Ramos (cell line): ENCODE data around the gene FCMR.

Experiments used
- in situ Hi-C: fragments of 300-500 bp; cut with MboI; formaldehyde crosslinking; loops from one replicate; pipeline ENCODE4 v1.14.3; 2022; ENCODE audit warnings: low sequenced_read_pairs; ENCODE audit not compliant: unreplicated experiment

Gene FCMR

GRCh38 chr1:206904423-206905142 is 17.2 kb downstream of the FCMR start:
- in situ Hi-C loops: no loop called here

GRCh38 chr1:206903687-206904086 is 18.1 kb downstream of the FCMR start:
- in situ Hi-C loops: no loop called here

GRCh38 chr1:206902702-206903101 is 19.0 kb downstream of the FCMR start:
- in situ Hi-C loops: no loop called here

DNA sequence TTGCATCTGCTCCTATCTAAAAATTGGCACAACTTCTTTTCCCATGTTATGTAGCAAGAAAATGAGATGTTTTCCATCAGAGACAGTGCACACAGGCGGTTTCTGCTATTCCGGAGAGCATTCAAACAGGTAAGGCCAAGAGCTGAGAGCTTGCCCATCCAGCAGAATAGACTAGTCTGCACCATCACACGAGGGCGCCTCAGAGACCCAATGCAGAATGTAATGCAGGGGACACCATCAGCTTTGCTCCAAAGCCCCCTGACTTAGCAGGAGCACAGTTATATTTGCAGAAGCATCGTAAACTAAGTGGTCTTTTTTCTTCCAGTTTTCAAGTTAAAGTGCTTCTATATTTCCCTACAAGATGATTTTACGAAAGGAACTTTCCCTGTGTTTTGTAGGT is 19.8 kb downstream of the FCMR start:
- in situ Hi-C loops: no loop called here

GRCh38 chr1:206900149-206900548 is 21.6 kb downstream of the FCMR start:
- in situ Hi-C loops: no loop called here

DNA sequence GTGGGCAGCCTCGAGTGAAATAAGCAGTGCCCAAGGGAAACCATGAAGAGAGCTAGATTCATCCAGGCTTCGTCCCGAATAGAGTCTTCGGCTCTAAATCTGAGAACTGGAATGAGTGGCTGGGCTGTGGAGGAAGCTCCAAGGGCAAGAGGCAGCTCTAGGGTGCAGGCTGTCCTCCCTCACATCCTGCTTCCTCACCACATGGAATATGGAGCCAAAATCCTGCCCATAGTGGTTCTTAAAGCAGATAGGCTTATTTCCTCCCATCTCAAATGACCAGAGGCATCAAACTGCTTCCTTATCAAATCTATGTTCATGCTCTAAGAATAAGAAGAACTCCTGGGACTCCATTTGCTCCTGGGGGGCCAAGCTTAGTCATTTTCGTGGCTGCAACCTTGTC is 22.0 kb downstream of the FCMR start:
- in situ Hi-C loops: no loop called here

DNA sequence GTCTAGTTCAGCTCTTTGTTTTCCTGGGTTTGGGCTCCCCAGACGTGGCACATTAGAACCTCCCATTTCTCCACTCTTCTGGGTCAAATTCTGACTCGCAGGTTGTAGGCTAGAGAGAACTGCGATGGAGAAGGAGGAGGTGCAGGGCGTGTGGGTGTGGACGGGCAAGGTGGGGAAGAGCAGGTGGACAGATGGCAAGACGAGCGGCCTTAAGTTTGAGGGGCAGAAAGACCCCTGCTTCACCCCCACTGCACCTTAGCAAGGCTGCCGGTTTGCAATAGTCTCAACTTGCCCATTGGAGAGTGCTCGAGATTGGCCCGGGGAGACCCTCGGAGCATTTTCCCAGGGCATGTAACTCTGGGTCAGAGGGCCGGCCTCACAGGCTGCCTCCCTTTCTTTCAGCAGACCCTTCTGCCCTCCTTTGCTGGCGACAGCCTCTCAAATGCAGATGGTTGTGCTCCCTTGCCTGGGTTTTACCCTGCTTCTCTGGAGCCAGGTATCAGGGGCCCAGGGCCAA is 22.8 kb downstream of the FCMR start:
- in situ Hi-C loops: no loop called here

DNA sequence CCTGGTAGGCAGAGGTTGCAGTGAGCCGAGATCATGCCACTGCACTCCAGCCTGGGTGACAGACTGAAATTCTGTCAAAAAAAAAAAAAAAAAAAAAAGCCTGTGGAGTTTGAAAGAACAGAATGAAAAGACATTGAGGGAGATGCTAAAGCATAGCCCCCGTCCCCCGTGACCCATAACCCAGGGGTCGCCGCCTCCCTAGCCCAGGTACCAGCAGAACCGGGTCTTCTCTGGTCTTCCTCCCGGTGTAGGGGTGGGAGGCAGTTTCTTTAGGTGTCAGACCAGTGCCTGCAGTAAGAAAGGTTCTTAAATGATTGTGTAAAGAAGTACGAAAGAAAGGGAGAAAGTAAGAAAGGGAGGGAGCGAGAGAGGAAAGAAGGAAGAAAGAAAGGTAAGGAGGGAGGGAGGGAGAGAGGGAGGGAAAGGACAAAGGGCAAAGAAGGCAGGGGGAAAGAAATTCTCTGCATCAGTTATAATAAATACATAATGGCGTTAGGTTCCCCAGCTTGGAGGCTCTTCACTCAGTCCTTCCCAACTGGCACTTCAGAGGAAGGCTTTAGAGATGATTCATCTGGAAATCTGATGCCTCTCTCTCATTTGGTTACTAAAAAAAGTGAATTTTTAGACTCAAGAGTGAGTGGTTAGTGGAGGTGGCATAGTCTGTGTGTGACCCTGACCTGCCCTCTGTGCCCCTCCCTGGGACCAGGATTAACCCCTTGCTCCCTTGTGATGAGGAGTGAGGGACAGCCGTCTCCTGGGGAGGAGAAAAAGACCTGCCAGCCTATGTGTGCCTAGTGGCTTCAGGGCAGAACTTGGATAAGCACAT is 23.4 kb downstream of the FCMR start:
- in situ Hi-C loops: no loop called here

- in situ Hi-C loops: no loop called here
Measured at GRCh38 chr1:206897175-206897574, 24.6 kb downstream of the FCMR start, which contains the start of gene IL24. IL24 (plus strand) TSS chr1:206897443; CDS start chr1:206897833, 390 bp downstream.

DNA sequence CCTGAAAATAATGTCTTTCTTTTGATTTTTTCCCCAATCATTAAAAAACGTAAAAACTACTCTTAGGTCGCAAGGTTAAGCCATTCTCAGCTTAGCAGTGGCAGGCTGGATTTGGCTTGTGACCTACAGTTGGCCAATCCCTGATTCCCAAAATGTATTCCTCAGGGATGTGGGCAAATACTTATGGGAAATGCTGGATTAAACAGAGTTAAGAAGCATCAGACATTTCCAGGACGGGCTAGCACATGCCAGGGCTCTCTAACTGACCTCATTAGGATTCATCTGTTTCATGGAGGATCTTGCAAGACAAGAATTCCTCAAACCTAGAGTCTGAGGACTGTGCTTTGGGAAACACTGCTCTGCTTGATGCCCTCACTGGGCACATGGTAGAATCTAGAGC is 25.5 kb downstream of the FCMR start:
- in situ Hi-C loops: no loop called here

GRCh38 chr1:206895837-206896242 is 25.9 kb downstream of the FCMR start:
- in situ Hi-C loops: no loop called here

DNA sequence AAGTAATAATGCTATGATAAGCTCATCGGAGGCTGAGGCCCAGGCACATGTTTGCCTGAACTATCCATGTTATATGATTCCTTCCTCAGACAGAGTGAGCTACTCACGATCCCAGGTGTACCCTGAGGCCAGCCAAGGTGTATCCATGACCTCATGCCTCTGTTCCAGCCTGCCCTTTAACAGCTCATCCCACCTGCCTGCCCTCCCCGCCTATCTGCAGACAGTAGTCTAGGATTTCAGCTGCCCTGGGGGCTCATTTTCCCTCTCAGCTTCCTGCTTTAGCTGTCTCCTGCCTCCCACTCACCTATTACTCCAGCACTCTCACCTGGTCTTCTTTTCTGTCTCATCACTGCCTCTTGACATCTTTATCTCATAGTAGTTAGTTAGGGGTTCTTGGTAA is 26.4 kb downstream of the FCMR start:
- in situ Hi-C loops: no loop called here

DNA sequence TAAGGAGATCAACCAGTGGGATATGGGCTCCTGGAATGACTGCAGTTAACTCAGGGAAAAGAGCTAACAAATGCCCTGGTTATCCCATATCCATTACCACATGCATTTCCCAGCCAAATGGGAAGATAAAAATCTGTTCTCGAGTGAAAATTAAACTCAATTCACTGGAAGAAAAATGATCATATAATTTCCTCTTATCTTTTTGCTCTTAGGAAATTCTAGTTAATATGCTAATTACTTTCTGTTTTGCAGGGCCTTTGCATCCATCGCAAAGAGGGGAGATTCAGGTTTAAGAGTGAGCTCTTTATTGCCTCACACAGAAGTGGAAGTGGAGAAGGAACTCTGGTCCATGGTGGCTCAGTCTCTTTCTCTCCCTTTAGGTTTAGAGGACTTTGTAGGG is 28.4 kb downstream of the FCMR start:
- in situ Hi-C loops: no loop called here

DNA sequence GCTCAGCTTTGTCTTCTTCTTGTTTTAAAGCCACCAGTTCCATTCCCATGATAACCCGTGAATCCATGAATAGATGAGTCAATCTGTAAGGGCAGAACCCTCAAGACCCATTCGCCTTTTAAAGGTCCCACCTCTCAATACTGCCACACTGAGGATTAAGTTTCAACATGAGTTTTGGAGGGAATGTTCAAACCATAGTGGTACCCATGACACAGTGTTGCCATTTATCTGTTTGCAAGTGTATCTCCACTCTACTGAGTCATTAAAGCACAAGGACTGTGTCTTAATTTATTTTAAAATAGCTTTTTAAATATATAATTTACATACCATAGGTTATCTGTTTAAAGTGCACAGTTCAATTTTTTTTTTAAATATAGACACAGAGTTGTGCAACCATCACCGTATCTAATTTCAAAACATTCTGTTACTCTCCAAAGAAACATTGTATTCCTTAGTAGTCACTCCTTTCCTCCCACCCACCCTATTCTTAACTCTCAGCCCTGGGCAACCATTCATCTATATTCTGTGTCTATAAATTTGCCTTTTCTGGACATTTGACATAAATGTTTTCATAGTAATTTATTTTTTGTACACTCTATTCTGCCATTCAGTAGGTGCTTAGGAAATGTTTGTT is 29.3 kb downstream of the FCMR start:
- in situ Hi-C loops: no loop called here

- in situ Hi-C loops: no loop called here
Measured at GRCh38 chr1:206891412-206891811, 30.3 kb downstream of the FCMR start.

DNA sequence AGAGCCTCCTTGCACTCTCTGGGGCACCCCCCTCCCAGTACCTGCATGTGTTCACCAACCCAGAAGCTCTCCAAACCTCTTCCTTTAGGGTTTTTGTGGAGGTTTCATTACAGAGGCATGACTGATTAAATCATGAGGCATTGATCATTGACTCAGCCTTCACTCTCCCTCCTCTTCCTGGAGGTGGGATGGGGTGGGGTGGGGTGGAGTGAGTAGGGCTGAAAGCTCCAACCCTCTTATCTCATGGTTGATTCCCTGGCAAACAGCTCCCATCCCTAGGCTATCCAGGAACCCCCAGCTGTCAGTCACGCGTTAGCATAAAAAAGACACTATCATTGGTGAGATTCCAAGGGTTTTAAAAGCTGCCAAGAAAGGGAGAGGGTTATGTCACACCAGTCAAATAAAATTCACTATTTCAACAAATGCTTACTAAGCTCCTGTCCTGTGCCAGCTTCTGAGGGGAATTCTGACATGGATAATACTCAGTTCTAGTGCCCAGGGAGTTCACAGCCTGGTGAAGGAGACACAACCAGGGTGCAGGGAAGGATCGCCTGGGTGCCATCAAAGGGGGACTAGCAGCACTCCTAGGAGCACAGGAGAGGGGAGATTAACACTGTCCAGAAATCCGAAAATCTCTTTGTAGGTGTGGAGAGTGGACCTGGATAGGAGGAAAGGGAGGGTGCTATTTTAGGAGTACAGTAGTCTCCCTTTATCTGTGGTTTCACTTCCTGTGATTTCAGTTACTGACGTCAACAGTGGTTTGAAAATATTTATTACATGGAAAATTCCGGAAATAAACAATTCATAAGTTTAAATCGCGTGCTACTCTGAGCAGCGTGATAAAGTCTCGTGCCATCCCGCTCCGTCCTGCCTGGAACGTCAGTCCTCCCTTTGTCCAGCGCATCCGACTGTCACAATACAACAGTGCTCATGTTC is 31.3 kb downstream of the FCMR start:
- in situ Hi-C loops: no loop called here

DNA sequence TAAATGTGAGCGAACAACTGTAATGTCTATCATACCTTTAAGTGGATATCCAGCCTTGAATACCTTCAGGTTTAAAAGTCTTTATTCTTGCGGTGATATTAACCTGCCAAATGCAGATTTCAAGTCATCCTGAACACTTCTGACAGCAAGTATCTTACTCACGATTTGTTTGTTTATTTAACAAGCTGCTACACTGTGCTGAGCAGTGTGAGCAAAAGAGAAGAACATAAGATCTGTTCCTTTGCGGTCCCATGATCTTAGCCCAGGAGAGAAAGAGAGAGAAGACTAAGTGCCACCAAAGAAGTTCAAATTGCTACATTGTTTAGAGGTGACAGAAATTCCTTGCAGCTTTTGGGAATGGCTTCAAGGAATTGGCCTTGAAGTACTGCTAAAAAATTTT is 34.0 kb downstream of the FCMR start:
- in situ Hi-C loops: no loop called here

DNA sequence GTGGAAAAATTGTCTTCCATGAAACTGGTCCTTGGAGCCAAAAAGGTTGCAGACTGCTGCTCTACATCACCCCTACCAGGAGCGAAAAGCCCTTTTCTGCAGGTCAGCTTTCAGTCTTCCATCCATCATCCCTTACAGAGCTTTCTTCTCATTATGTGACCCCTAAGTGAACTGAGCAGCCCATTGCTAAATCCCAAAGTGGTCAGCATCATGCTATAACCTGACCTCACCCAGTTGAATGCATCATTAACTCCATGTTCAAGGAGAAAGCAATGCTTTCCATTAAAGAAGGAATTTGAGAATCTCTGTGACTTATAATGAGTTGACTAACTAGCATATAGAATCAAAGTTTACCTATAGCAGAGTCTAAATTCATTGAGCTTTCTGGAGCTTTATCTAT is 34.9 kb downstream of the FCMR start:
- in situ Hi-C loops: no loop called here

- in situ Hi-C loops: no loop called here
Measured at GRCh38 chr1:206885341-206886060, 36.2 kb downstream of the FCMR start.
